ENCODE results near the gene CES1. TPM values are rescaled to one million over a fixed set of nuclear protein-coding genes. Genes with fewer than 3 reads are reported as not detected.
A peak's percentile ranks its signal among the peaks of the same experiment; 100 is the strongest.
"Not testable (repeated sequence)": the region's sequence is repeated elsewhere in the genome, so short reads cannot be mapped to it uniquely, and the experiment has no call there.

The CES1 gene
- total RNA-seq, 6 experiments from 2014 or later: 847 to 4,059 (median 1,770) TPM

GRCh38 chr16:55822280-55822810, 10.6 kb downstream of the CES1 start:
- ATAC-seq (no peak), DNase-seq (no peak)
- Histone ChIP-seq H3K4me3 (no peak overlapping the region), H3K27ac (no peak overlapping the region), H3K4me1 (peaks cover 0 to 7% (median 0%) of the 10 kb centered on the region in 4 donors), H3K36me3 (peaks cover 0 to 94% (median 34%) of the 10 kb centered on the region in 4 donors), H3K9me3 (no peaks in the 10 kb centered on the region), H3K27me3 (no peaks in the 10 kb centered on the region)
- WGBS (ENCODE audit: insufficient coverage, low coverage, low lambda C conversion rate, missing lambda C conversion rate): 90% methylated on average over 3 of the region's 3 CpGs
- intact Hi-C loops (cut with DNase I): no loop called here
- TF ChIP-seq CTCF (IDR thresholded peaks at IDR 0.05) (no peak), POLR2A (IDR thresholded peaks at IDR 0.05) (no peak)

- Histone ChIP-seq H3K36me3 (peaks cover 0 to 94% (median 36%) of the 10 kb centered on the region in 4 donors), H3K4me1 (no peaks in the 10 kb centered on the region), H3K4me3 (no peak overlapping the region), H3K27me3 (no peaks in the 10 kb centered on the region), H3K9me3 (no peaks in the 10 kb centered on the region), H3K27ac (no peak overlapping the region)
- ATAC-seq (no peak), DNase-seq (no peak)
- WGBS (ENCODE audit: insufficient coverage, low coverage, low lambda C conversion rate, missing lambda C conversion rate): no CpG with 5 or more reads among the region's 4 CpGs
- intact Hi-C loops (cut with DNase I): no loop called here
- TF ChIP-seq POLR2A (IDR thresholded peaks at IDR 0.05): no peak
- no peak for TF ChIP-seq CTCF (IDR thresholded peaks at IDR 0.05)
These were observed 11.7 kb downstream of the CES1 start for GRCh38 chr16:55821210-55821609.

GRCh38 chr16:55820615-55821014, 12.3 kb downstream of the CES1 start:
- ATAC-seq (no peak), DNase-seq (no peak)
- Histone ChIP-seq H3K4me1 (no peaks in the 10 kb centered on the region), H3K36me3 (peaks cover 0 to 94% (median 33%) of the 10 kb centered on the region in 4 donors), H3K27me3 (no peaks in the 10 kb centered on the region), H3K4me3 (no peak overlapping the region), H3K9me3 (no peaks in the 10 kb centered on the region), H3K27ac (no peak overlapping the region)
- 80% methylated on average over 3 of the region's 3 CpGs for WGBS (ENCODE audit: insufficient coverage, low coverage, low lambda C conversion rate, missing lambda C conversion rate)
- TF ChIP-seq POLR2A (IDR thresholded peaks at IDR 0.05) (no peak), CTCF (IDR thresholded peaks at IDR 0.05) (no peak)
- intact Hi-C loops (cut with DNase I): no loop called here

- Histone ChIP-seq H3K4me3 (no peak overlapping the region), H3K36me3 (peaks cover 0 to 91% (median 30%) of the 10 kb centered on the region in 4 donors), H3K9me3 (no peaks in the 10 kb centered on the region), H3K27me3 (no peaks in the 10 kb centered on the region), H3K27ac (no peak overlapping the region), H3K4me1 (no peaks in the 10 kb centered on the region)
- no peak for TF ChIP-seq CTCF (IDR thresholded peaks at IDR 0.05)
- ATAC-seq: peak in 1 of 4 donors; percentile 3
- 57% methylated on average over 4 of the region's 5 CpGs for WGBS (ENCODE audit: insufficient coverage, low coverage, low lambda C conversion rate, missing lambda C conversion rate)
- intact Hi-C loops (cut with DNase I): no loop called here
- no peak for DNase-seq
These were observed 15.5 kb downstream of the CES1 start for GRCh38 chr16:55817236-55817912.

GRCh38 chr16:55816222-55816621, 16.7 kb downstream of the CES1 start:
- H3K27ac ChIP-seq; ATAC-seq; H3K9me3 ChIP-seq; intact Hi-C loops (cut with DNase I); H3K27me3 ChIP-seq; H3K4me1 ChIP-seq; H3K4me3 ChIP-seq: not testable (repeated sequence)
- WGBS (ENCODE audit: insufficient coverage, low coverage, low lambda C conversion rate, missing lambda C conversion rate): 72% methylated on average over 4 of the region's 4 CpGs
- peak in 1 of 3 donors; percentile 17 for DNase-seq
- H3K36me3 ChIP-seq: peaks cover 0 to 90% (median 25%) of the 10 kb centered on the region in 4 donors

Data from right lobe of liver (tissue), 6 donors.